Mesenteric fat pad (tissue), 1 donor: ENCODE data around the gene LPAR2. TPM values are rescaled to one million over a fixed set of nuclear protein-coding genes. Genes with fewer than 3 reads are reported as not detected.

Source experiments
- DNase-seq: peaks from one replicate; pipeline ENCODE4 v3.0.0-alpha.2; 2020; ENCODE audit warnings: low spot score
- total RNA-seq: library from RNA; stranded (reverse); fragmentation: NEBNext Ultra II Directional; extraction: Animal tissue kit (Norgen Biotek cat#: 25700); gene quantifications from one replicate; pipeline ENCODE4 v1.2.1, GENCODE V29; 2021
- donor health status: DM: yes; HTN: yes; CAD: no.

Gene LPAR2
- total RNA-seq, 1 donor from 2014 or later = 5.8 TPM

- DNase-seq = no peak
Measured at GRCh38 chr19:19654441-19654840, 26.4 kb upstream of the LPAR2 start.

- no peak for DNase-seq
Measured at GRCh38 chr19:19653597-19654147, 25.7 kb upstream of the LPAR2 start.

- no peak for DNase-seq
Measured at GRCh38 chr19:19652482-19653295, 24.7 kb upstream of the LPAR2 start.

- no peak for DNase-seq
Measured at GRCh38 chr19:19651076-19651475, 23.1 kb upstream of the LPAR2 start.

GRCh38 chr19:19650331-19650730 lies 22.3 kb upstream of the LPAR2 start:
- DNase-seq = no peak

- no peak for DNase-seq
Measured at GRCh38 chr19:19649580-19649995, 21.6 kb upstream of the LPAR2 start.

- no peak for DNase-seq
Measured at GRCh38 chr19:19649155-19649554, 21.1 kb upstream of the LPAR2 start.

- DNase-seq = no peak
Measured at GRCh38 chr19:19647037-19647835, 19.2 kb upstream of the LPAR2 start.

- no peak for DNase-seq
Measured at GRCh38 chr19:19645233-19645870, 17.3 kb upstream of the LPAR2 start.

GRCh38 chr19:19644054-19644388 lies 16.0 kb upstream of the LPAR2 start:
- DNase-seq = no peak

GRCh38 chr19:19643158-19644053 lies 15.4 kb upstream of the LPAR2 start, which contains the start of gene GMIP:
Gene GMIP, minus strand, starts transcription at chr19:19643657. Its CDS starts 128 bp downstream, at chr19:19643529.
- DNase-seq = peak; percentile 94

- DNase-seq = no peak
Measured at GRCh38 chr19:19642506-19643157, 14.6 kb upstream of the LPAR2 start.

GRCh38 chr19:19637523-19638251 lies 9.7 kb upstream of the LPAR2 start:
- DNase-seq = no peak

- DNase-seq = no peak
Measured at GRCh38 chr19:19637186-19637522, 9.1 kb upstream of the LPAR2 start.

- DNase-seq = no peak
Measured at GRCh38 chr19:19636573-19637185, 8.7 kb upstream of the LPAR2 start.

GRCh38 chr19:19635313-19635702 lies 7.3 kb upstream of the LPAR2 start:
- DNase-seq = no peak

GRCh38 chr19:19634516-19635312 lies 6.7 kb upstream of the LPAR2 start:
- DNase-seq = no peak
